Liver (tissue), 9 donors: ENCODE data around the gene DPH5. TPM values are rescaled to one million over a fixed set of nuclear protein-coding genes. Genes with fewer than 3 reads are reported as not detected.

Experiments used
- DNase-seq: peaks from one replicate; pipeline ENCODE4 v3.0.0-alpha.2; 2017; ENCODE audit warnings: low spot score
- H3K27ac ChIP-seq, 2 donors: one replicate each; pipeline ENCODE4 v1.7.0; 2013; ENCODE audit warnings: inconsistent platforms in 2 of 2, low read length in 2 of 2, control low read depth in 1 of 2, low read depth in 1 of 2, mild to moderate bottlenecking in 1 of 2
- H3K27me3 ChIP-seq, 4 donors: one replicate each; pipeline versions ENCODE4 v1.6.1 to v1.7.0; 2013; ENCODE audit warnings: low read length in 3 of 4, inconsistent platforms in 1 of 4, mild to moderate bottlenecking in 1 of 4, moderate library complexity in 1 of 4; ENCODE audit not compliant: control insufficient read depth in 4 of 4, insufficient read depth in 4 of 4
- H3K36me3 ChIP-seq, 4 donors: one replicate each; pipeline versions ENCODE4 v1.6.1 to v1.7.0; 2013; ENCODE audit warnings: low read length in 3 of 4, mild to moderate bottlenecking in 3 of 4, low read depth in 1 of 4, moderate library complexity in 1 of 4; ENCODE audit not compliant: control insufficient read depth in 4 of 4, insufficient read depth in 3 of 4
- H3K4me1 ChIP-seq, 4 donors: one replicate each; pipeline versions ENCODE4 v1.6.1 to v1.7.0; 2013; ENCODE audit warnings: low read length in 3 of 4, mild to moderate bottlenecking in 3 of 4, moderate library complexity in 1 of 4; ENCODE audit not compliant: control insufficient read depth in 4 of 4, insufficient read depth in 4 of 4
- H3K4me3 ChIP-seq, 3 donors: one replicate each; pipeline versions ENCODE4 v1.6.1 to v1.7.0; 2013; ENCODE audit warnings: low read length in 3 of 3, control low read depth in 1 of 3, low read depth in 1 of 3, mild to moderate bottlenecking in 1 of 3
- H3K9ac ChIP-seq, 2 donors: one replicate each; pipeline ENCODE4 v1.7.0; 2013; ENCODE audit warnings: low read length in 2 of 2, mild to moderate bottlenecking in 2 of 2, moderate library complexity in 2 of 2, control low read depth in 1 of 2, low read depth in 1 of 2
- H3K9me3 ChIP-seq, 4 donors: one replicate each; pipeline versions ENCODE4 v1.6.1 to v1.7.0; 2013; ENCODE audit warnings: low read length in 3 of 4; ENCODE audit not compliant: control insufficient read depth in 4 of 4
- EGR1 ChIP-seq, 2 donors: IDR thresholded peaks; 2 replicates each; pipeline ENCODE4 v1.6.1; 2016 to 2018; ENCODE audit warnings: antibody characterized with exemption in 2 of 2, low read depth in 2 of 2
- FOXA1 ChIP-seq: IDR thresholded peaks from 2 replicates; pipeline ENCODE4 v1.6.1; 2016; ENCODE audit warnings: antibody characterized with exemption
- FOXA2 ChIP-seq: IDR thresholded peaks from 2 replicates; pipeline ENCODE4 v1.6.1; 2016; ENCODE audit warnings: antibody characterized with exemption
- GABPA ChIP-seq, 2 donors: IDR thresholded peaks in 1 of 2; conservative IDR thresholded peaks in 1 of 2; 2 replicates each; pipeline ENCODE4 v1.6.1; 2016; ENCODE audit warnings: antibody characterized with exemption in 2 of 2, mild to moderate bottlenecking in 1 of 2, moderate library complexity in 1 of 2
- HNF4A ChIP-seq, 2 donors: conservative IDR thresholded peaks; 2 replicates each; pipeline ENCODE4 v1.6.1; 2016; ENCODE audit warnings: antibody characterized with exemption in 2 of 2, mild to moderate bottlenecking in 2 of 2
- HNF4G ChIP-seq: IDR thresholded peaks from 2 replicates; pipeline ENCODE4 v1.6.1; 2016; ENCODE audit warnings: antibody characterized with exemption
- JUND ChIP-seq, 2 donors: IDR thresholded peaks; 2 replicates each; pipeline ENCODE4 v1.6.1; 2016; ENCODE audit warnings: antibody characterized with exemption in 2 of 2
- NR2F2 ChIP-seq: IDR thresholded peaks from 2 replicates; pipeline ENCODE4 v1.6.1; 2016; ENCODE audit warnings: antibody characterized with exemption
- RAD21 ChIP-seq, 2 donors: IDR thresholded peaks; 2 replicates each; pipeline ENCODE4 v1.6.1; 2016; ENCODE audit warnings: antibody characterized with exemption in 2 of 2, mild to moderate bottlenecking in 2 of 2
- RXRA ChIP-seq, 2 donors: IDR thresholded peaks; 2 replicates each; pipeline ENCODE4 v1.6.1; 2017 to 2018; ENCODE audit warnings: antibody characterized with exemption in 2 of 2, mild to moderate bottlenecking in 1 of 2
- SP1 ChIP-seq: IDR thresholded peaks from 2 replicates; pipeline ENCODE4 v1.6.1; 2018; ENCODE audit warnings: antibody characterized with exemption, mild to moderate bottlenecking
- TAF1 ChIP-seq: conservative IDR thresholded peaks from 2 replicates; pipeline ENCODE4 v1.6.1; 2016; ENCODE audit warnings: antibody characterized with exemption, mild to moderate bottlenecking
- YY1 ChIP-seq: IDR thresholded peaks from 2 replicates; pipeline ENCODE4 v1.6.1; 2016; ENCODE audit warnings: antibody characterized with exemption, mild to moderate bottlenecking
- WGBS: extraction: QIAGEN DNeasy Blood & Tissue Kit; methylation state at CpG from one replicate; pipeline ENCODE4 v1.1.7; 2013; 5-methylcytosine and 5-hydroxymethylcytosine counted together
- polyA plus RNA-seq, 2 donors: library from polyadenylated mRNA; stranded (reverse) in 1 of 2; unstranded in 1 of 2; fragments of 200-250 nt in 1 of 2; fragments of >200 nt in 1 of 2; fragmentation: Nextera tagmentation in 1 of 2; extraction: Ambion mirVana in 1 of 2; gene quantifications; one replicate each; pipeline versions ENCODE4 v1.2.1 to v1.2.3, GENCODE V29; 2013 to 2015
- total RNA-seq, 2 donors: library from RNA; depleted of rRNA; stranded (reverse); fragments of >200 nt; gene quantifications; one replicate each; pipeline ENCODE4 v1.2.3, GENCODE V29; 2014
- TF ChIP-seq, protein P1 (sequence below): IDR thresholded peaks from 2 replicates; pipeline ENCODE4 v1.6.1; 2016; ENCODE audit warnings: antibody characterized with exemption
- TF ChIP-seq, protein P2 (sequence below): IDR thresholded peaks from 2 replicates; pipeline ENCODE4 v1.6.1; 2016; ENCODE audit warnings: antibody characterized with exemption
- TF ChIP-seq, protein P3 (sequence below): fragments of 150-350 bp; IDR thresholded peaks from 2 replicates; pipeline ENCODE4 v1.5.1; 2017; ENCODE audit warnings: improper control_type of control experiment, low read depth, low read length; ENCODE audit not compliant: missing input control
- TF ChIP-seq, protein P4 (sequence below): IDR thresholded peaks from 2 replicates; pipeline ENCODE4 v1.6.1; 2016; ENCODE audit warnings: antibody characterized with exemption
- TF ChIP-seq, protein P5 (sequence below): IDR thresholded peaks from 2 replicates; pipeline ENCODE4 v1.6.1; 2016; ENCODE audit warnings: antibody characterized with exemption, mild to moderate bottlenecking
- donor health status: healthy.
- donor health status: healthy.
- donor health status: healthy.
- donor health status: healthy.
- donor health status: healthy.

Gene DPH5
- total and polyA plus RNA-seq, 4 donors, result 12.9 to 16.3 (median 14.8) TPM

DNA sequence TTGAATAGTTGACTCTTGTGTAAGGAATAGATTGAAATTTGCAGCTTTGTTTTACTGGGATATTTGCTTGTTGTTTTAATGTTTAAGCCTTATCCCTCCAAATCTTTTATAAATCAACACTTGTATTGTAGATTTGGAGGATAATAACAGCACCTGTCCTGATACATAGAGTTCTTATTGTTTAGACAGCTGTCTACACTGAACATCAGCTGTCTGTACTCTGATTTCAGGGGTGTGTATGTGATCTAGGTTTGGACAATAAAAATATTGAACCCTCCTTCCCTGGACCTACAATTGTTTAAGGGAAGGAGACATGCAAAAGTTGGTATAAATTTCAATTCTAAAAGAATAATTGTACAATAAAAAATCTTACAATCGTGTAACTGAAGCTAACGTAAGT is 48.3 kb upstream of the DPH5 start:
- H3K27me3 ChIP-seq, result no peaks in the 10 kb centered on the region
- H3K27ac ChIP-seq, result no peak overlapping the region
- DNase-seq, result no peak
- 96% methylated on average over 2 of the region's 2 CpGs for WGBS
- H3K4me1 ChIP-seq, result no peaks in the 10 kb centered on the region
- TF ChIP-seq, protein P1, sequence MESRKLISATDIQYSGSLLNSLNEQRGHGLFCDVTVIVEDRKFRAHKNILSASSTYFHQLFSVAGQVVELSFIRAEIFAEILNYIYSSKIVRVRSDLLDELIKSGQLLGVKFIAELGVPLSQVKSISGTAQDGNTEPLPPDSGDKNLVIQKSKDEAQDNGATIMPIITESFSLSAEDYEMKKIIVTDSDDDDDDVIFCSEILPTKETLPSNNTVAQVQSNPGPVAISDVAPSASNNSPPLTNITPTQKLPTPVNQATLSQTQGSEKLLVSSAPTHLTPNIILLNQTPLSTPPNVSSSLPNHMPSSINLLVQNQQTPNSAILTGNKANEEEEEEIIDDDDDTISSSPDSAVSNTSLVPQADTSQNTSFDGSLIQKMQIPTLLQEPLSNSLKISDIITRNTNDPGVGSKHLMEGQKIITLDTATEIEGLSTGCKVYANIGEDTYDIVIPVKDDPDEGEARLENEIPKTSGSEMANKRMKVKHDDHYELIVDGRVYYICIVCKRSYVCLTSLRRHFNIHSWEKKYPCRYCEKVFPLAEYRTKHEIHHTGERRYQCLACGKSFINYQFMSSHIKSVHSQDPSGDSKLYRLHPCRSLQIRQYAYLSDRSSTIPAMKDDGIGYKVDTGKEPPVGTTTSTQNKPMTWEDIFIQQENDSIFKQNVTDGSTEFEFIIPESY, result no peak
- TF ChIP-seq JUND (IDR thresholded peaks at IDR 0.05), result no peak
- no peak for TF ChIP-seq GABPA (IDR thresholded peaks at IDR 0.05 in 1 of 2, conservative IDR thresholded peaks at IDR 0.05 in 1 of 2)
- no peak for TF ChIP-seq NR2F2
- TF ChIP-seq, protein P2, sequence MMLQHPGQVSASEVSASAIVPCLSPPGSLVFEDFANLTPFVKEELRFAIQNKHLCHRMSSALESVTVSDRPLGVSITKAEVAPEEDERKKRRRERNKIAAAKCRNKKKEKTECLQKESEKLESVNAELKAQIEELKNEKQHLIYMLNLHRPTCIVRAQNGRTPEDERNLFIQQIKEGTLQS, result no peak
- TF ChIP-seq, protein P3, sequence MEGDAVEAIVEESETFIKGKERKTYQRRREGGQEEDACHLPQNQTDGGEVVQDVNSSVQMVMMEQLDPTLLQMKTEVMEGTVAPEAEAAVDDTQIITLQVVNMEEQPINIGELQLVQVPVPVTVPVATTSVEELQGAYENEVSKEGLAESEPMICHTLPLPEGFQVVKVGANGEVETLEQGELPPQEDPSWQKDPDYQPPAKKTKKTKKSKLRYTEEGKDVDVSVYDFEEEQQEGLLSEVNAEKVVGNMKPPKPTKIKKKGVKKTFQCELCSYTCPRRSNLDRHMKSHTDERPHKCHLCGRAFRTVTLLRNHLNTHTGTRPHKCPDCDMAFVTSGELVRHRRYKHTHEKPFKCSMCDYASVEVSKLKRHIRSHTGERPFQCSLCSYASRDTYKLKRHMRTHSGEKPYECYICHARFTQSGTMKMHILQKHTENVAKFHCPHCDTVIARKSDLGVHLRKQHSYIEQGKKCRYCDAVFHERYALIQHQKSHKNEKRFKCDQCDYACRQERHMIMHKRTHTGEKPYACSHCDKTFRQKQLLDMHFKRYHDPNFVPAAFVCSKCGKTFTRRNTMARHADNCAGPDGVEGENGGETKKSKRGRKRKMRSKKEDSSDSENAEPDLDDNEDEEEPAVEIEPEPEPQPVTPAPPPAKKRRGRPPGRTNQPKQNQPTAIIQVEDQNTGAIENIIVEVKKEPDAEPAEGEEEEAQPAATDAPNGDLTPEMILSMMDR, result no peak
- no peaks in the 10 kb centered on the region for H3K9me3 ChIP-seq
- peaks cover 0 to 2% (median 0%) of the 10 kb centered on the region in 4 donors for H3K36me3 ChIP-seq
- H3K9ac ChIP-seq, result no peak overlapping the region
- no peak overlapping the region for H3K4me3 ChIP-seq

DNA sequence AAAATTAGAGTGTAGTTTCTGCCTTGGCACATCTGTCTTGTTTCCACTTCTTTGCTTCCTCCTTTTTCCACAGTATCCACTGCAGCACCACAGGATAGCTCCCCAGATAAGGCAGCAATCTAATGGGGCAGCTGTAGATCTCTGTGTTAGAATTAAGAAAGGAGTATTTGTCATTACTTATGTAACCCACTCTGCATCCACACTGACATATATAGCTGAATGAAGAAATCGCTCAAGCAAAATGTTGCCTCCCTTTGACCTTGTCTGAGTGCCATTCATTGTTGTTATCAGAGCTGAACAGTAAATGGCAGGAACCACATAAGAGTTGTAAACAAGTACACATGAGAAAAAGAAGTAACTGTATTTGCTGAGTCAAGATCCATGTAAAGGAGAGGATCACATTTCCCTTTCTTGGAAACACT is 45.9 kb upstream of the DPH5 start:
- no peak overlapping the region for H3K27ac ChIP-seq
- H3K4me3 ChIP-seq, result no peak overlapping the region
- no peak overlapping the region for H3K9ac ChIP-seq
- no peak for DNase-seq
- 76% methylated on average over 1 of the region's 1 CpG for WGBS
- H3K36me3 ChIP-seq, result peaks cover 0 to 2% (median 0%) of the 10 kb centered on the region in 4 donors
- H3K27me3 ChIP-seq, result no peaks in the 10 kb centered on the region
- H3K9me3 ChIP-seq, result no peaks in the 10 kb centered on the region
- no peaks in the 10 kb centered on the region for H3K4me1 ChIP-seq
- no peak for TF ChIP-seq EGR1 (IDR thresholded peaks at IDR 0.05; ENCODE audit: low read depth in 2 of 2)
- TF ChIP-seq HNF4G, result no peak
- TF ChIP-seq NR2F2, result no peak
- TF ChIP-seq, protein P4, sequence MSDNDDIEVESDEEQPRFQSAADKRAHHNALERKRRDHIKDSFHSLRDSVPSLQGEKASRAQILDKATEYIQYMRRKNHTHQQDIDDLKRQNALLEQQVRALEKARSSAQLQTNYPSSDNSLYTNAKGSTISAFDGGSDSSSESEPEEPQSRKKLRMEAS, result no peak
- TF ChIP-seq FOXA2, result no peak
- no peak for TF ChIP-seq RAD21 (IDR thresholded peaks at IDR 0.05)
- no peak for TF ChIP-seq TAF1
- TF ChIP-seq SP1, result no peak

DNA sequence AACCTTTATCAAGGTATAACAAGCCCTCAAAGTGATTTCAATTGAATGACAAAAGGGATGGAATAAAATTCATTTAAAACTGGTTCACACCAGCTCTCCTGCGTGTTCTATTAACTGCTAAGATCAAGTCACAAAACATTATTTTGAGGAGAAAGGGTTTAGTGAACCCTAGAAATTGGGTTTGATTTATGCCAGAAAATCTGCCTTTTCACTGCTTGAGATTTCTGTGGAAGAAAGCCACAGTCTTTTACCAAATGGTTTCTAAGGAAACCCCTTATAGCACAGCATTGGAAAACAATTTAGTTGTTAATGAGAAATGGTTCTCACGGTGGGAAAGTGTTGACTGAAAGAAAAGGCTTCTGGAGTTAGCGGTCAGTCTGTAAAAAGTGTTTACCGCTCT is 43.6 kb upstream of the DPH5 start:
- Histone ChIP-seq H3K9me3 (no peaks in the 10 kb centered on the region), H3K27me3 (no peaks in the 10 kb centered on the region), H3K9ac (no peak overlapping the region), H3K4me1 (no peaks in the 10 kb centered on the region), H3K36me3 (peaks cover 0 to 2% (median 0%) of the 10 kb centered on the region in 4 donors), H3K27ac (no peak overlapping the region), H3K4me3 (no peak overlapping the region)
- no peak for TF ChIP-seq FOXA2
- TF ChIP-seq SP1, result no peak
- TF ChIP-seq HNF4A (conservative IDR thresholded peaks at IDR 0.05), result no peak
- no peak for TF ChIP-seq FOXA1
- no peak for TF ChIP-seq GABPA (IDR thresholded peaks at IDR 0.05 in 1 of 2, conservative IDR thresholded peaks at IDR 0.05 in 1 of 2)
- TF ChIP-seq JUND (IDR thresholded peaks at IDR 0.05), result no peak
- TF ChIP-seq, protein P3, result no peak
- TF ChIP-seq RXRA (IDR thresholded peaks at IDR 0.05), result no peak
- TF ChIP-seq, protein P5, sequence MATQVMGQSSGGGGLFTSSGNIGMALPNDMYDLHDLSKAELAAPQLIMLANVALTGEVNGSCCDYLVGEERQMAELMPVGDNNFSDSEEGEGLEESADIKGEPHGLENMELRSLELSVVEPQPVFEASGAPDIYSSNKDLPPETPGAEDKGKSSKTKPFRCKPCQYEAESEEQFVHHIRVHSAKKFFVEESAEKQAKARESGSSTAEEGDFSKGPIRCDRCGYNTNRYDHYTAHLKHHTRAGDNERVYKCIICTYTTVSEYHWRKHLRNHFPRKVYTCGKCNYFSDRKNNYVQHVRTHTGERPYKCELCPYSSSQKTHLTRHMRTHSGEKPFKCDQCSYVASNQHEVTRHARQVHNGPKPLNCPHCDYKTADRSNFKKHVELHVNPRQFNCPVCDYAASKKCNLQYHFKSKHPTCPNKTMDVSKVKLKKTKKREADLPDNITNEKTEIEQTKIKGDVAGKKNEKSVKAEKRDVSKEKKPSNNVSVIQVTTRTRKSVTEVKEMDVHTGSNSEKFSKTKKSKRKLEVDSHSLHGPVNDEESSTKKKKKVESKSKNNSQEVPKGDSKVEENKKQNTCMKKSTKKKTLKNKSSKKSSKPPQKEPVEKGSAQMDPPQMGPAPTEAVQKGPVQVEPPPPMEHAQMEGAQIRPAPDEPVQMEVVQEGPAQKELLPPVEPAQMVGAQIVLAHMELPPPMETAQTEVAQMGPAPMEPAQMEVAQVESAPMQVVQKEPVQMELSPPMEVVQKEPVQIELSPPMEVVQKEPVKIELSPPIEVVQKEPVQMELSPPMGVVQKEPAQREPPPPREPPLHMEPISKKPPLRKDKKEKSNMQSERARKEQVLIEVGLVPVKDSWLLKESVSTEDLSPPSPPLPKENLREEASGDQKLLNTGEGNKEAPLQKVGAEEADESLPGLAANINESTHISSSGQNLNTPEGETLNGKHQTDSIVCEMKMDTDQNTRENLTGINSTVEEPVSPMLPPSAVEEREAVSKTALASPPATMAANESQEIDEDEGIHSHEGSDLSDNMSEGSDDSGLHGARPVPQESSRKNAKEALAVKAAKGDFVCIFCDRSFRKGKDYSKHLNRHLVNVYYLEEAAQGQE, result no peak
- no peak for TF ChIP-seq RAD21 (IDR thresholded peaks at IDR 0.05)
- TF ChIP-seq, protein P4, result no peak
- no peak for TF ChIP-seq HNF4G
- no peak for TF ChIP-seq TAF1
- no peak for TF ChIP-seq YY1
- WGBS, result 91% methylated on average over 4 of the region's 4 CpGs
- DNase-seq, result no peak
